Activated CD4-positive, alpha-beta T cell treated with anti-CD3 and anti-CD28 coated beads, Interleukin-2, amount 50 U/mL, for 4 hours (primary cell): ENCODE measurements around the gene DIP2A.

ENCODE experiments used
- DNase-seq, 2 experiments: peaks; one replicate each; pipeline ENCODE4 v3.0.0-alpha.2; 2020

Gene DIP2A

GRCh38 chr21:46538262-46538661 lies 79.6 kb downstream of the DIP2A start:
- no peak for DNase-seq

- no peak for DNase-seq
Observed at GRCh38 chr21:46538851-46539666, 80.4 kb downstream of the DIP2A start.

GRCh38 chr21:46540087-46540710 lies 81.5 kb downstream of the DIP2A start:
- no peak for DNase-seq

GRCh38 chr21:46542588-46543124 lies 84.0 kb downstream of the DIP2A start:
- no peak for DNase-seq

GRCh38 chr21:46543306-46543705 lies 84.6 kb downstream of the DIP2A start:
- no peak for DNase-seq

GRCh38 chr21:46544003-46544402 lies 85.3 kb downstream of the DIP2A start:
- no peak for DNase-seq

GRCh38 chr21:46544824-46545223 lies 86.1 kb downstream of the DIP2A start:
- no peak for DNase-seq

GRCh38 chr21:46545363-46545762 lies 86.7 kb downstream of the DIP2A start:
- no peak for DNase-seq

- no peak for DNase-seq
Observed at GRCh38 chr21:46545911-46546310, 87.2 kb downstream of the DIP2A start.

- DNase-seq: no peak
Observed at GRCh38 chr21:46546799-46547198, 88.1 kb downstream of the DIP2A start.

- no peak for DNase-seq
Observed at GRCh38 chr21:46549650-46550049, 91.0 kb downstream of the DIP2A start.

- peak; percentile 26 to 29 for DNase-seq
Observed at GRCh38 chr21:46550116-46550941, 91.6 kb downstream of the DIP2A start.

GRCh38 chr21:46551636-46552241 lies 93.0 kb downstream of the DIP2A start:
- DNase-seq: peak; percentile 17

GRCh38 chr21:46552274-46552673 lies 93.6 kb downstream of the DIP2A start:
- no peak for DNase-seq

- DNase-seq: no peak
Observed at GRCh38 chr21:46552865-46553379, 94.2 kb downstream of the DIP2A start.

- DNase-seq: no peak
Observed at GRCh38 chr21:46553993-46554392, 95.3 kb downstream of the DIP2A start.

GRCh38 chr21:46554431-46555224 lies 95.9 kb downstream of the DIP2A start:
- no peak for DNase-seq

GRCh38 chr21:46555225-46555617 lies 96.5 kb downstream of the DIP2A start:
- DNase-seq: no peak

- no peak for DNase-seq
Observed at GRCh38 chr21:46555678-46556077, 97.0 kb downstream of the DIP2A start.

GRCh38 chr21:46556802-46557201 lies 98.1 kb downstream of the DIP2A start:
- DNase-seq: no peak

GRCh38 chr21:46557469-46557868 lies 98.8 kb downstream of the DIP2A start:
- no peak for DNase-seq

GRCh38 chr21:46557919-46558392 lies 99.3 kb downstream of the DIP2A start:
- no peak for DNase-seq
